HG02943 (cell line): ENCODE measurements around the gene CSGALNACT2.

Source experiments
- ATAC-seq: cut with Tn5 transposase; IDR thresholded peaks from one replicate; pipeline ENCODE4 v1.9.1; 2021; ENCODE audit warnings: mild to moderate bottlenecking, low read depth, moderate library complexity; ENCODE audit not compliant: unreplicated experiment

Gene CSGALNACT2

GRCh38 chr10:43199088-43199683, 60.9 kb downstream of the CSGALNACT2 start:
- no peak for ATAC-seq

GRCh38 chr10:43199684-43200537, 61.7 kb downstream of the CSGALNACT2 start:
- no peak for ATAC-seq

DNA sequence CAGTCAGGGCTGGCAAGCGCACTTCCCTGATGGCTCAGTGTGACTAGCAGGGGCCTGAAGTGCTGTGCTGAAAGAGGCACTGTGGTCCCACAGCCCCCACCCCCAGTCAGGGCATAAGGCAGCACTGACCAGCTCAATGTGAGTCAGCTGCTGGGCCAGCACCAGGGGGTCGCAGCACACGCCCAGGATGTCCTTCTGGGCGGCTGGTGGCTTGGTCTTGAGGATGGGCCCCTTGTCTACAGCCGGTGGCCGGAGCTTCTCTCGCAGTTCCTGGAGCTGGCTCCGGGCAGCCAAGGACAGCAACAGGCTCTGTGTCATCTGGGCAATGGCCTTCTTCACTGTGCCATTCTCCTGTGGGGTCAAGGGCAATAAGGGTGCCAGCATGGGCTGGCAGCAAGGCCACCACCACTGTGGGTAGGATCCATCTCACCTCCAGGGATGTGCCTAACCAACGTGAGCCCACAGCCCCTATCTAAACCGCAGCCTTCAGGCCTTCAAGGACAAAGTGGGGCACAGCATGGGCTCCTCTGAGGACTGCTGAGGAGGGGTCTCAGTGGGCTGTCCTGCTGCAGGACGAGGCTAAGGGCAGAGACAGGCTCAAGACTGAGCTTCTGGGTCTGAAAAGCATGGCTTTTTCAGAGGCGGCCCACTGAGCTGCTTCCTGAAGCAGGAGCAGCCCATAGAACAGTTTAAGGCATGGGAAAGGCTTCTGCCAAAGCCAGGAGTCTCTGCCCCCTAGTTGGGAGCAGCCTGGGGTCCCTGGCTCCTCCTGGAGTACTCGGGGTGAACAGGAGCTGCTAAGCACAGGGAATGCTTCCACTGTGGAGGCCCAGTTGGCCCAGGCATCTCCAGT, 62.5 kb downstream of the CSGALNACT2 start:
- no peak for ATAC-seq

DNA sequence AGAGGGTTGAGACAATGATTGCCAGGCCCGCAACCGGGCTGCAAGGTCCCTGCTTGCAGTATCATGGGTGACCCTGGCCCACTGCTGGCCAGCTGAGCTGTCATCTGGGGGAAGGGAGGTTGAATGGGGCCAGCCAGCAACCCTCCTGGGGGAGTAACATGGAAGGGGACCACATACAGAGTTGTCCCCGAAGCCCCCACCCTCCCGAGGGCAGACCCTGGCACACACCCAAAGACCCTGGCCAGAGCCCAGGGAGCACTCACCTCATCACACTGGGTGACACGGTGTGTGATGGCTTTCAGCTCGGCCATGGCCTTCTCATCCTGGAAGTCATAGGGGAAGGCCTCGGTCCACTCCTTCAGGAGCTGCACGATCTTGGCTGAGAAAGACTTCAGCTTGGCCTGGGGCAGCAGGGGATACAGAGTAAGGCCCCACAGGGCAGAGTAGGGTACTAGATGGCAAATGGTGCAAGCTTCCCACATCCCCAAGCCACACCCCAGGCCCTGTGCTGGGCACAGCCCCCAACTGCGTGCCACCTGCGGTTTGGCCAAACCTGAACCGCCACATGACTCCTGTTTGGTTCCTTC, 63.4 kb downstream of the CSGALNACT2 start:
- no peak for ATAC-seq

- ATAC-seq = peak; percentile 69
Measured at GRCh38 chr10:43202224-43202656, 64.0 kb downstream of the CSGALNACT2 start.

GRCh38 chr10:43202657-43203447, 64.6 kb downstream of the CSGALNACT2 start:
- ATAC-seq = peak; percentile 28

DNA sequence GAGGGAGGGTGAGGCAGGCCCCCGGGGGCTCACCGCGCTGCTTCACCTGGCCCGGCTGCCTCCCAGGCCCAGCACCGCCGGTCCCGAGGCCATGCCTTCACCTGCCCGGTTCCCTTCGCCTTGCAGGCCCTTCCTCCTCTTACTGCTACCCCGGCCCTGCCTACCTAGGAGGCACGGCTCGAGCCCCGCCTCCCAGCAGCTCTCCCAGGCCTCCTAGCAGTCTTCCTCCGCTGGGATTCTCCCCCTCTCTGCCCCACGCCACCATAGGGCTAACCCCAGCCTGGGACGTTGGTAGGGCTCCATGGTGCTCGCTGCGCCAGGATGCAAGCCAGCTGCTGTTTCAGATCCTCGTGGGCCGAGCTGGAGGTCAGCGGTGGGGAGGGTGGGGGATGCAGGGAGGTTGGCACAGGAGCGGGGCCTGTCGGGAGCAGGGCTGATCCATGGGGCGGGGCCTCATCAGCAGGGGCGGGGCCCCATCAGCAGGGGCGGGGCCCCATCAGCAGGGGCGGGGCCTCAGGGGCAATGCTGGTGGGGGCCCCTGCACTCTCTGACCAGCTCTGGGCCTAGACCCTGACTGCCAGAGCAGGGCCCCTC, 65.3 kb downstream of the CSGALNACT2 start:
- ATAC-seq = no peak

- no peak for ATAC-seq
Measured at GRCh38 chr10:43204042-43204942, 66.0 kb downstream of the CSGALNACT2 start.

DNA sequence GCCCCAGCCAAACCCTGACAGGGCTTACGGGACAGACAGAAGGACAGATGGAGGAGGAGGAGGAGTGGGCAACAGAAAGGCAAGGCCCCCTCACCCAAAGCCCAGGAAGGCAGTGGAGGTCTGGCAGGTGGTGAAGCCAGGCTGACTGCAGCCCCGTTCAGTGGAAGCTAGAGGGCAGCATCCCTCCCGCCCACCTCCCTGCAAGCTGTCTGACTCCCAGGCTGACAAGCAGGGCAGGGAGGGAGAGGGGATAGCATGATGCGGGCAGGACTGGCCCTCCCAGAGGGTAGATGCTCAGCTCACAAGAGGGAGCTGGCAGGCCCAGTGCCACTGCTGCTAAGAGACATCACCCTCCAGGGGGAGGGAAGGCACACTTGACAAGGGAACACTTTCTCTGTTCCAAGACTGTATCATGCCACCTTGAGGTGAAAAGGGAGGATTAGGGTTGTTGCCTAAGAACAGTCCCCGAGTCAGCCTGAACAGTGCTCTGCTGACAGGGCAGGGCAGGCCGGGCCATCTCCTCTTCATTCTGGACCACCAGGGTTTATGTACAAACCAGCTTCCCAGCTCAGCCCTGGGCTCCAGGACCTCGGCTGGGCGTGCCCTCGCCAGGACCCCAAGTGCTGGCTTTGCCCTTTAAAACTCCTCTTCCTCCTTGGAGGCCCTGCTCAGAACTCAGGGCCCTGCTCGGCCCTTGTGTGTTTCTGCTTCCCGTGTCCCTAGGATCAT, 66.9 kb downstream of the CSGALNACT2 start:
- ATAC-seq = peak; percentile 49

DNA sequence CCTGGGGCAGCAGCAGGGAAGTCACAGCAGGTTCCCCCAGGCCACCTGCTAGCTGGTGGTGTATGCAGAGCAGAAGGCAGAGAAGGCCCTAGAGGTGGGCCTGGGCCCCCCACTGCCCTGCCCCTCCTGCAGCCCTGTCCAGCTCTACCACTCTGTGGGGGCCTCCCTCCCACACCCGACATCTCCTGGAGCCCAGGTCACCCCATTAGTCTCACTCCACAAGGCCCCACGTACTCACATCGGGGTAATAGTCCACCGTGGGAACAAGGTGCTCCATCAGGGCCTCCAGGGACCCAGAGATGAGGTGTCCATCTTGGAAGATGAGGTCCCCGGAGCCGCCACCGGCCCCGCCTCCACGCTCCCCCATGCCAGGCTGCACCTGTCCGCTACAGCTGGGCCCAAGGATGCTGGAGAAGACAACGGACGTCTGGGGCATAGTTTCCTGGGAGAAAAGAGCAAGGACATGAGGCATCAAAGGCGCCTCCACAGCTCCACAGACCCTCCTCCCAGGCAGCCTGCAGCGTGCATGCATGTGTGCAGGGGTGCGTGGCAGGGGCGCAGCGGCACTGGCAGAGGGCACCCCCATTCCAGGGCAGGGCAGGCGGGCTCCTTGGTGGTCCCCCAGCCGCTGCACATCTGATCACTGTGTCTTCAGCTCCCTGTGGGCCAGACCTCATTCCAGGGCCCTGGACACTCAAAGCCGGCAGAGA, 67.6 kb downstream of the CSGALNACT2 start:
- no peak for ATAC-seq

- ATAC-seq = no peak
Measured at GRCh38 chr10:43206391-43207235, 68.4 kb downstream of the CSGALNACT2 start.

- no peak for ATAC-seq
Measured at GRCh38 chr10:43208147-43209073, 70.2 kb downstream of the CSGALNACT2 start.

GRCh38 chr10:43209074-43209455, 70.8 kb downstream of the CSGALNACT2 start:
- no peak for ATAC-seq

- ATAC-seq = no peak
Measured at GRCh38 chr10:43209651-43210141, 71.5 kb downstream of the CSGALNACT2 start.

GRCh38 chr10:43210556-43210955, 72.3 kb downstream of the CSGALNACT2 start:
- ATAC-seq = no peak
